CD14-positive monocyte (primary cell): ENCODE measurements around the gene ZDHHC9. TPM values are rescaled to one million over a fixed set of nuclear protein-coding genes. Genes with fewer than 3 reads are reported as not detected.

Experiments
- DNase-seq, 3 donors: peaks; one replicate each; pipeline ENCODE4 v3.0.0-alpha.2; 2011 to 2022
- H2AFZ ChIP-seq: 2 replicates; pipeline ENCODE4 v1.6.0; 2012; ENCODE audit warnings: mild to moderate bottlenecking, low read depth, low read length, inconsistent platforms; ENCODE audit not compliant: insufficient read depth, poor library complexity, severe bottlenecking
- H3K27ac ChIP-seq, 2 donors: 1 replicate in 1 of 2; 2 replicates in 1 of 2; pipeline ENCODE4 v1.5.1; 2012 to 2013; ENCODE audit warnings: low read length in 2 of 2, control low read depth in 1 of 2, inconsistent platforms in 1 of 2, low read depth in 1 of 2, mild to moderate bottlenecking in 1 of 2
- H3K27me3 ChIP-seq, 2 donors: one replicate each; pipeline versions ENCODE4 v1.6.0 to v1.6.1; 2011 to 2013; ENCODE audit warnings: low read length in 2 of 2; ENCODE audit not compliant: control insufficient read depth in 2 of 2, insufficient read depth in 2 of 2
- H3K36me3 ChIP-seq, 2 donors: replicated peaks in 1 of 2; 1 replicate in 1 of 2; 2 replicates in 1 of 2; pipeline versions ENCODE4 v1.5.1 to v1.6.1; 2012 to 2013; ENCODE audit warnings: low read length in 2 of 2, control low read depth in 1 of 2, inconsistent platforms in 1 of 2, mild to moderate bottlenecking in 1 of 2; ENCODE audit not compliant: insufficient read depth in 2 of 2, control insufficient read depth in 1 of 2
- H3K4me1 ChIP-seq, 2 donors: 1 replicate in 1 of 2; 2 replicates in 1 of 2; pipeline versions ENCODE4 v1.5.1 to v1.6.1; 2012 to 2013; ENCODE audit warnings: low read length in 2 of 2, control low read depth in 1 of 2, inconsistent platforms in 1 of 2, mild to moderate bottlenecking in 1 of 2, moderate library complexity in 1 of 2; ENCODE audit not compliant: insufficient read depth in 2 of 2, control insufficient read depth in 1 of 2
- H3K4me2 ChIP-seq: replicated peaks from 2 replicates; pipeline ENCODE3; 2012; ENCODE audit warnings: low read length, moderate library complexity, mild to moderate bottlenecking; ENCODE audit not compliant: poor library complexity, severe bottlenecking; ENCODE audit errors: extremely low read depth
- H3K4me3 ChIP-seq, 3 experiments: fragments of 200-600 bp in 1 of 3; sonication (generic) in 1 of 3; replicated peaks in 1 of 3; 1 replicate in 2 of 3; 2 replicates in 1 of 3; pipeline ENCODE4 v1.5.1; 2011 to 2013; ENCODE audit warnings: low read length in 3 of 3, mild to moderate bottlenecking in 3 of 3, control low read depth in 2 of 3, low read depth in 2 of 3, inconsistent platforms in 1 of 3, moderate library complexity in 1 of 3
- H3K79me2 ChIP-seq: 2 replicates; pipeline ENCODE4 v1.6.0; 2012; ENCODE audit warnings: mild to moderate bottlenecking, control low read depth, inconsistent platforms, low read length, moderate library complexity; ENCODE audit not compliant: insufficient read depth
- H3K9ac ChIP-seq: 2 replicates; pipeline ENCODE4 v1.6.0; 2017; ENCODE audit warnings: low read length, mild to moderate bottlenecking; ENCODE audit not compliant: insufficient read depth, poor library complexity, severe bottlenecking
- H3K9me3 ChIP-seq, 2 donors: replicated peaks in 1 of 2; 1 replicate in 1 of 2; 2 replicates in 1 of 2; pipeline versions ENCODE4 v1.5.1 to v1.6.1; 2012 to 2013; ENCODE audit warnings: low read length in 2 of 2, control low read depth in 1 of 2; ENCODE audit not compliant: control insufficient read depth in 1 of 2, insufficient read depth in 1 of 2
- H4K20me1 ChIP-seq: 2 replicates; pipeline ENCODE4 v1.6.0; 2012; ENCODE audit warnings: mild to moderate bottlenecking, low read length, control low read depth, moderate library complexity; ENCODE audit not compliant: insufficient read depth
- H3K27ac Mint-ChIP-seq, 7 donors: one replicate each; pipeline ENCODE4 v1.8.0; 2020; ENCODE audit warnings: mild to moderate bottlenecking in 7 of 7, mixed read lengths in 7 of 7, moderate library complexity in 6 of 7, inconsistent platforms in 2 of 7
- H3K27me3 Mint-ChIP-seq, 3 donors: one replicate each; pipeline ENCODE4 v1.8.0; 2021 to 2022; ENCODE audit warnings: low read depth in 3 of 3, mild to moderate bottlenecking in 3 of 3, mixed read lengths in 3 of 3, moderate library complexity in 3 of 3, inconsistent platforms in 1 of 3
- H3K36me3 Mint-ChIP-seq, 2 donors: one replicate each; pipeline ENCODE4 v1.8.0; 2020; ENCODE audit warnings: mixed read lengths in 2 of 2, inconsistent platforms in 1 of 2, mild to moderate bottlenecking in 1 of 2
- H3K4me1 Mint-ChIP-seq: one replicate; pipeline ENCODE4 v1.8.0; 2020; ENCODE audit warnings: mild to moderate bottlenecking, mixed read lengths
- H3K4me3 Mint-ChIP-seq, 2 donors: one replicate each; pipeline ENCODE4 v1.8.0; 2020; ENCODE audit warnings: mild to moderate bottlenecking in 2 of 2, mixed read lengths in 2 of 2, moderate library complexity in 1 of 2
- H3K9me3 Mint-ChIP-seq, 7 donors: one replicate each; pipeline ENCODE4 v1.8.0; 2020 to 2022; ENCODE audit warnings: mixed read lengths in 7 of 7, mild to moderate bottlenecking in 6 of 7, moderate library complexity in 6 of 7, inconsistent platforms in 2 of 7
- WGBS: methylation state at CpG from one replicate; pipeline ENCODE4 v1.1.5; 2013; ENCODE audit warnings: missing lambda C conversion rate; ENCODE audit not compliant: insufficient coverage; 5-methylcytosine and 5-hydroxymethylcytosine counted together
- intact Hi-C, 2 donors: fragments of 100-400 bp; cut with micrococcal nuclease; formaldehyde crosslinking; loops; one replicate each; pipeline versions ENCODE4 v1.15.0 to v1.15.1; 2023
- polyA plus RNA-seq, 3 donors: library from polyadenylated mRNA; depleted of rRNA in 1 of 3; unstranded in 2 of 3; stranded (reverse) in 1 of 3; fragments of 300-500 nt in 2 of 3; fragments of >200 nt in 1 of 3; fragmentation: Illumina TruSeq in 2 of 3; gene quantifications; 1 replicate in 2 of 3; 2 replicates in 1 of 3; pipeline ENCODE4 v1.2.3, GENCODE V29; 2012 to 2021
- TF ChIP-seq, protein P1 (sequence below): fragments of 200-600 bp; IDR thresholded peaks from one replicate; pipeline ENCODE4 v1.8.0; 2022; ENCODE audit warnings: antibody characterized with exemption, mild to moderate bottlenecking

ZDHHC9 gene
- polyA plus RNA-seq, 3 donors: 1.5 to 2.8 (median 2.7) TPM

DNA sequence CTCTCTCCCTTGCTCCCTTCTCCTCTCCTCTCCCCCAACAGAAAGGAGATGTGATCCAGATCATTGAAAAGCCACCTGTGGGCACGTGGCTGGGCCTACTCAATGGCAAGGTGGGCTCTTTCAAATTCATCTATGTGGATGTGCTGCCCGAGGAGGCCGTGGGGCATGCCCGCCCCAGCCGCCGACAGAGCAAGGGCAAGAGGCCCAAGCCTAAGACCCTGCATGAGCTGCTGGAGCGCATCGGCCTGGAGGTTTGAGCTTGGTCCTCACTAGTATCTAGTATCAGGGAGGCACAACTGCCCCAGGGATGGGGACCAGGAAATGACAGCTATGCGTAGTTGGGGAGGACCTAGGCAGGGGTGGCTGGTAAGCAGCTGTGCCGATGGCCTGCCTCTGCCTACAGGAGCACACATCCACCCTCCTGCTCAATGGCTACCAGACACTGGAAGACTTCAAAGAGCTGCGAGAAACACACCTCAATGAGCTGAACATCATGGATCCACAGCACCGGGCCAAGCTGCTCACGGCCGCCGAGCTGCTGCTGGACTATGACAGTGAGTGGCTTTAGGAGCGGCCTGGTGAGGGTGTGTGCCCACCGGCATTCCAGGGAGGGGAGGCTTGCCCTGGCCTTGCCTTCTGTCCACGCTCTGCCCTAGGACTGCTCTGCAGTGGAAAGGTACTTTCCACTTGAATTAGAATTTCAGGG, 50.9 kb downstream of the ZDHHC9 start:
- intact Hi-C loops: no loop called here
- no peaks in the 10 kb centered on the region for H3K9me3 ChIP-seq
- TF ChIP-seq, protein P1, sequence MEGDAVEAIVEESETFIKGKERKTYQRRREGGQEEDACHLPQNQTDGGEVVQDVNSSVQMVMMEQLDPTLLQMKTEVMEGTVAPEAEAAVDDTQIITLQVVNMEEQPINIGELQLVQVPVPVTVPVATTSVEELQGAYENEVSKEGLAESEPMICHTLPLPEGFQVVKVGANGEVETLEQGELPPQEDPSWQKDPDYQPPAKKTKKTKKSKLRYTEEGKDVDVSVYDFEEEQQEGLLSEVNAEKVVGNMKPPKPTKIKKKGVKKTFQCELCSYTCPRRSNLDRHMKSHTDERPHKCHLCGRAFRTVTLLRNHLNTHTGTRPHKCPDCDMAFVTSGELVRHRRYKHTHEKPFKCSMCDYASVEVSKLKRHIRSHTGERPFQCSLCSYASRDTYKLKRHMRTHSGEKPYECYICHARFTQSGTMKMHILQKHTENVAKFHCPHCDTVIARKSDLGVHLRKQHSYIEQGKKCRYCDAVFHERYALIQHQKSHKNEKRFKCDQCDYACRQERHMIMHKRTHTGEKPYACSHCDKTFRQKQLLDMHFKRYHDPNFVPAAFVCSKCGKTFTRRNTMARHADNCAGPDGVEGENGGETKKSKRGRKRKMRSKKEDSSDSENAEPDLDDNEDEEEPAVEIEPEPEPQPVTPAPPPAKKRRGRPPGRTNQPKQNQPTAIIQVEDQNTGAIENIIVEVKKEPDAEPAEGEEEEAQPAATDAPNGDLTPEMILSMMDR: no peak
- no peak overlapping the region for H3K4me2 ChIP-seq
- H3K4me1 Mint-ChIP-seq: peaks cover 27% of the 10 kb centered on the region
- DNase-seq: no peak
- WGBS: 94% methylated on average over 2 of the region's 18 CpGs
- H3K27me3 ChIP-seq: no peaks in the 10 kb centered on the region
- no peak overlapping the region for H2AFZ ChIP-seq
- H3K4me3 Mint-ChIP-seq: no peak overlapping the region
- H3K4me1 ChIP-seq: peaks cover 2 to 7% of the 10 kb centered on the region in 2 donors
- H3K27ac ChIP-seq: peak overlapping the region in 1 of 2 donors; percentile 31
- H3K4me3 ChIP-seq: no peak overlapping the region
- peaks cover 66 to 89% of the 10 kb centered on the region in 2 donors for H3K36me3 Mint-ChIP-seq
- H3K27ac Mint-ChIP-seq: peak overlapping the region in 4 of 7 donors; percentile 32 to 57 (median 44)
- H3K9me3 Mint-ChIP-seq: no peaks in the 10 kb centered on the region
- peaks cover 93 to 95% of the 10 kb centered on the region in 2 donors for H3K36me3 ChIP-seq
- peaks cover 0 to 1% (median 0%) of the 10 kb centered on the region in 3 donors for H3K27me3 Mint-ChIP-seq
- H3K9ac ChIP-seq: no peak overlapping the region
- H4K20me1 ChIP-seq: peaks cover 95% of the 10 kb centered on the region
- peaks cover 26% of the 10 kb centered on the region for H3K79me2 ChIP-seq

DNA sequence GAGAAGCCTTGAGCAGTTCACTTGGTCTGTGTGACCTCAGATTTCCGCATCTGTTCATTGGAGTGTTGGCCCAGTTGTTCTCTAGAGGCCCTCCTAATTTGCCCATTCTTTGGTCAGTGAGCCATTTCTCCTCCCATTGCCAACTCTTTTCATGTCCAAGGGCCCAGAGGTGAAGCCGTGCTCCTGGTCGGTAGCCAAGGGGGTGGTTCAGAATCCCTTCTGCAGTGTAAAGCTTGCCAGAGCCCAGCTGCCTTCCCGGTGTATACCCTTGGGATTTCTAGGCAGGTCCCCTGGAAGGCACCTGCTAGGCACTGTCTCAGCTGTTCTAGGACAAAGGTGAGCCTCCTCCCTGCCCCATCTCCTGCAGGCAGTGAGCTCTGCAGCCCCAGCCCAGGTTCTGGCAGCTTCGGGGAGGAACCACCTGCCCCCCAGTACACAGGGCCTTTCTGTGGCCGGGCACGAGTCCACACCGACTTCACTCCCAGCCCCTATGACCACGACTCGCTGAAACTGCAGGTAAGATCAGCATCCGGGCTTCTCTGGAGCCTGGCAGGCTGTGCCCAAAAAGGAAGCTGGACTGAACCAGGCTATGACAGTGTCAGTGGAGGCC, 51.6 kb downstream of the ZDHHC9 start:
- no peaks in the 10 kb centered on the region for H3K9me3 Mint-ChIP-seq
- DNase-seq: no peak
- peak overlapping the region in 2 of 7 donors; percentile 28 to 32 for H3K27ac Mint-ChIP-seq
- peaks cover 98% of the 10 kb centered on the region for H4K20me1 ChIP-seq
- H3K4me1 Mint-ChIP-seq: peaks cover 29% of the 10 kb centered on the region
- peaks cover under 1 to 6% of the 10 kb centered on the region in 2 donors for H3K4me1 ChIP-seq
- H3K79me2 ChIP-seq: peaks cover 33% of the 10 kb centered on the region
- no peak overlapping the region for H3K9ac ChIP-seq
- H3K4me2 ChIP-seq: no peak overlapping the region
- H3K4me3 ChIP-seq: no peak overlapping the region
- H3K27ac ChIP-seq: peak overlapping the region in 1 of 2 donors; percentile 31
- H3K36me3 Mint-ChIP-seq: peaks cover 69 to 91% of the 10 kb centered on the region in 2 donors
- 97% methylated on average over 4 of the region's 11 CpGs for WGBS
- H3K9me3 ChIP-seq: no peaks in the 10 kb centered on the region
- peaks cover 94 to 95% of the 10 kb centered on the region in 2 donors for H3K36me3 ChIP-seq
- no peak overlapping the region for H2AFZ ChIP-seq
- H3K27me3 ChIP-seq: no peaks in the 10 kb centered on the region
- no peak overlapping the region for H3K4me3 Mint-ChIP-seq
- intact Hi-C loops: no loop called here
- no peaks in the 10 kb centered on the region for H3K27me3 Mint-ChIP-seq
- TF ChIP-seq, protein P1: no peak
